ENCODE results near the gene TERT.

- no peak for TF ChIP-seq CTCF (conservative IDR thresholded peaks at IDR 0.05; ENCODE audit: low read depth, low read length)
- no peak for TF ChIP-seq CEBPB (IDR thresholded peaks at IDR 0.05; ENCODE audit: low read depth, low read length)
- TF ChIP-seq MXI1 (IDR thresholded peaks at IDR 0.05; ENCODE audit: borderline replicate concordance, low read depth, low read length), result no peak
- no peak for TF ChIP-seq POLR2A (IDR thresholded peaks at IDR 0.05; ENCODE audit: low read depth, low read length)
- TF ChIP-seq CHD1 (IDR thresholded peaks at IDR 0.05; ENCODE audit: low read depth, low read length), result no peak
These were observed 72.7 kb downstream of the TERT start for GRCh38 chr5:1222147-1222546.
